WTC11 (cell line): ENCODE data around the gene ZIC5. TPM values are rescaled to one million over a fixed set of nuclear protein-coding genes. Genes with fewer than 3 reads are reported as not detected.

Source experiments
- ATAC-seq: fragments of 200-7000 bp; cut with Tn5 transposase; 2 replicates; pipeline ENCODE4 v1.10.0; 2021; ENCODE audit warnings: mild to moderate bottlenecking, moderate library complexity
- CTCF ChIA-PET: fragments of 300-600 bp; sonication (Branson Sonifier 250); formaldehyde crosslinking; loops from one replicate; lab custom pipeline; 2021; ENCODE audit warnings: antibody characterized with exemption; lab: Charles Lee
- POLR2A ChIA-PET: fragments of 350-600 bp; sonication (Branson Sonifier 250); formaldehyde crosslinking; loops from one replicate; lab custom pipeline; 2021; ENCODE audit warnings: antibody characterized with exemption; lab: Charles Lee
- DNase-seq: peaks from one replicate; pipeline ENCODE4 v3.0.0; 2021; ENCODE audit warnings: low spot score
- H3K27ac Mint-ChIP-seq: 2 replicates; pipeline ENCODE4 v1.8.0; 2021; ENCODE audit warnings: mixed read lengths
- H3K27me3 Mint-ChIP-seq: 2 replicates; pipeline ENCODE4 v1.8.0; 2021; ENCODE audit warnings: low read depth, mild to moderate bottlenecking, moderate library complexity, mixed read lengths
- H3K36me3 Mint-ChIP-seq: 2 replicates; pipeline ENCODE4 v1.8.0; 2021; ENCODE audit warnings: mixed read lengths
- H3K4me1 Mint-ChIP-seq: 2 replicates; pipeline ENCODE4 v1.8.0; 2022; ENCODE audit warnings: mixed read lengths
- H3K4me3 Mint-ChIP-seq: 2 replicates; pipeline ENCODE4 v1.8.0; 2021; ENCODE audit warnings: mild to moderate bottlenecking, moderate library complexity, mixed read lengths
- H3K9me3 Mint-ChIP-seq: 2 replicates; pipeline ENCODE4 v1.8.0; 2021; ENCODE audit warnings: mixed read lengths
- EMX1 ChIP-seq: fragments of 250-450 bp; sonication (Bioruptor Pico); IDR thresholded peaks from 2 replicates; pipeline ENCODE4 v1.8.0; 2021; ENCODE audit warnings: mild to moderate bottlenecking
- ESRRA ChIP-seq: sonication (generic); formaldehyde crosslinking; IDR thresholded peaks from 2 replicates; pipeline ENCODE4 v1.8.1; 2022; ENCODE audit warnings: mild to moderate bottlenecking, missing genetic modification reagents, borderline replicate concordance
- JUN ChIP-seq: sonication (generic); formaldehyde crosslinking; IDR thresholded peaks from 2 replicates; pipeline ENCODE4 v1.8.0; 2023; ENCODE audit warnings: mild to moderate bottlenecking, missing genetic modification reagents
- NFE2L1 ChIP-seq: sonication (generic); formaldehyde crosslinking; IDR thresholded peaks from 2 replicates; pipeline ENCODE4 v1.8.1; 2023; ENCODE audit warnings: missing genetic modification reagents
- NR2C2 ChIP-seq: sonication (generic); formaldehyde crosslinking; IDR thresholded peaks from 2 replicates; pipeline ENCODE4 v1.8.0; 2022; ENCODE audit warnings: mild to moderate bottlenecking, missing genetic modification reagents
- TEAD1 ChIP-seq: sonication (generic); formaldehyde crosslinking; IDR thresholded peaks from 2 replicates; pipeline ENCODE4 v1.8.0; 2022; ENCODE audit warnings: mild to moderate bottlenecking, missing genetic modification reagents
- USF1 ChIP-seq: sonication (generic); formaldehyde crosslinking; IDR thresholded peaks from 2 replicates; pipeline ENCODE4 v1.8.0; 2022; ENCODE audit warnings: mild to moderate bottlenecking, missing genetic modification reagents
- ZBTB43 ChIP-seq: sonication (generic); formaldehyde crosslinking; IDR thresholded peaks from 2 replicates; pipeline ENCODE4 v1.8.1; 2023; ENCODE audit warnings: mild to moderate bottlenecking, missing genetic modification reagents
- ZNF138 ChIP-seq: sonication (generic); formaldehyde crosslinking; conservative IDR thresholded peaks from 2 replicates; pipeline ENCODE4 v1.8.1; 2022; ENCODE audit warnings: mild to moderate bottlenecking, moderate library complexity, missing genetic modification reagents
- ZNF219 ChIP-seq: sonication (generic); formaldehyde crosslinking; IDR thresholded peaks from 2 replicates; pipeline ENCODE4 v1.8.0; 2023; ENCODE audit warnings: missing genetic modification reagents, mild to moderate bottlenecking, borderline replicate concordance
- ZNF423 ChIP-seq: fragments of 250-450 bp; sonication (Bioruptor Pico); IDR thresholded peaks from 2 replicates; pipeline ENCODE4 v2.1.2; 2022; ENCODE audit warnings: mild to moderate bottlenecking, moderate library complexity
- ZNF512 ChIP-seq: sonication (generic); formaldehyde crosslinking; IDR thresholded peaks from 2 replicates; pipeline ENCODE4 v1.8.1; 2022; ENCODE audit warnings: missing genetic modification reagents, borderline replicate concordance
- total RNA-seq: library from RNA; stranded (reverse); gene quantifications from 3 replicates; pipeline ENCODE4 v1.2.3, GENCODE V29; 2021
- TF ChIP-seq, protein P1 (sequence below): sonication (generic); formaldehyde crosslinking; conservative IDR thresholded peaks from 2 replicates; pipeline ENCODE4 v1.8.1; 2023; ENCODE audit warnings: mild to moderate bottlenecking, low read depth, missing genetic modification reagents, moderate library complexity
- TF ChIP-seq, protein P2 (sequence below): sonication (generic); formaldehyde crosslinking; IDR thresholded peaks from 2 replicates; pipeline ENCODE4 v1.8.1; 2023; ENCODE audit warnings: mild to moderate bottlenecking, missing genetic modification reagents, borderline replicate concordance
- TF ChIP-seq, protein P3 (sequence below): sonication (generic); formaldehyde crosslinking; IDR thresholded peaks from 2 replicates; pipeline ENCODE4 v1.8.0; 2022; ENCODE audit warnings: mild to moderate bottlenecking, missing genetic modification reagents
- TF ChIP-seq, protein P4 (sequence below): sonication (generic); formaldehyde crosslinking; IDR thresholded peaks from 2 replicates; pipeline ENCODE4 v1.8.0; 2022; ENCODE audit warnings: mild to moderate bottlenecking, missing genetic modification reagents
- TF ChIP-seq, protein P5 (sequence below): fragments of 250-450 bp; sonication (Bioruptor Pico); IDR thresholded peaks from 2 replicates; pipeline ENCODE4 v1.9.0; 2021; ENCODE audit warnings: mild to moderate bottlenecking

Gene ZIC5
- total RNA-seq, 1 experiment from 2014 or later = 46.4 TPM

DNA sequence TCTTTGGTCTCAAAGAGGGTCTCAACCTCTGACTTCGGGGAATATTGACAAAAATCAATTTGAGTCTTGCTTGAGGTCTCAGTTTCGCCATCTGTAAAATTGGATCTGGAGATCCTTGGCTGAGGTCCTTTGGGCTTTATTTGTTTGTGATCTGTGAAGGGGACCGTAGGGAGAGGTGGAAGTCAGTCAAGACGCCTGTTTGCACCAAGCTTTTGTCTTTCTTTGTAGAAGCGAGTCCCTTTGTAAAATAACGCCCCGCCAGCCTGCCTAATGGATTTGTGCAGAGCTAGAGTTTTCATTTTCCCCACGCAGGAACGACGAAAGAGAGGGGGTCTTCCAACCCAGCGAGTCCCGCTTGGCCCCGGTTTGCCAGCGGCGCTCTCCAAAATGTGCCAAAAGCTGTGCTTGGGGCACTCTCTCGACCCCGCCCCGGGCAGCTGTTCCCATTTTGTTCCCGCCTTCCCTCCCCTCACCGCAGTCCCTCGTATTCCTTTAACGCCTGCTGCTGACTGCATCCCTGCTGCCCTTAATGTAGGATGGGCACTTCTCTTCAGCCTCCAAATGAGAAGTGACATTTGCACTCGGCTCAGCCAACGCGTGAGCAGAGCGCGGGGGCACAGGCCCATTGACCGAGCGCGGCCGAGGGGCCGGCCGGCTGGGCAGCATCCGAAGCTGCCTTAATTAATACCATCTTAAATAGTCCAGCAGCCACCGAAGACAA lies 13.0 kb downstream of the ZIC5 start (continued):
- TF ChIP-seq ZNF512 (no peak), ZNF138 (CRISPR knock-in tag) (no peak), NR2C2 (CRISPR knock-in tag) (no peak), TEAD1 (CRISPR knock-in tag) (0 out of 2 replicates have a peak, but pooled peaks have one; percentile 31), ZNF423 (no peak)

DNA sequence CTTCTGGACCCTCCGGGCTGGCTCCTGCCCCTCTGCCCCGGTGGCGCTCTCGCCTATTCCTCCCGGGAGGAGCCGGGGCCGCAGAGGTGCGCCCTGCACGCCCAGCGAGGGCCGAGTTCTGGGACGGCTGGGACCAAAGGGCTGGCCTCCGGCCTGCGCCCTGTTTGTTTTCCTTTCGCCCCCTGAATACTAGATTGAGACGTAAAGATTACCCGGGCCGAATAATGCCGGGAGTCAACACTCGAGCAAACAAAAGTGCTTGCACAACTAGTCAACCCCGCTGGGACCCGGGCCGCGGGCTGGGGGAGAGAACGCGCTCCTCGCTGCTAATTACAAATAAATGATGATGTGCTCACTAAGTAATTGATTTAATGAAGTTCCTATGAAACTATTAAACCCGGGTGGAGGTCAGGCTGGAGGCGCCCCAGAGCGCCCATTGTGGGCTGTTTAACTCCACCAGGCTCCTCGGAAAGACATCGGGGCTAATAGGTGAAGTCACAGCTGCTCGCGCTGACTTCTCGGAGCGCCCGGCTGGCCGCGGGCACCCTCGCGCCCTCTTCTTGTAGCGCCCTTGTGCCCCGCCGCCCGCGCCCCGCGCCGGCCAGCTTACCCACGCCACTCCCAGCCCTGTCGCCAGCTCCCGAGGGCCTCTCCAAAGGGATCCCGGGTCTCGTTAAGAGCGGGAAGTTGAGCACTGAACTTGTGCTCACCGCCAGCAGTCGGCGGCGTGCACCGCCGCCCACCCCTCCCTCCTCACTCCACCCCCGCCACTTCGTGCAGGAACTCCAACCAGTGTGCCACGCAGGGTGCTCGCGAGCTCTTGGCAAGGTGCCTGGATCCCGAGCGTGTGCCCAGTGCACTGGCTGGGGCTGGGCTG lies 14.9 kb downstream of the ZIC5 start:
- Mint-ChIP-seq H3K4me3 (peak overlapping the region; percentile 87), H3K27ac (no peak overlapping the region), H3K9me3 (no peaks in the 10 kb centered on the region), H3K36me3 (no peaks in the 10 kb centered on the region), H3K27me3 (peaks cover 77% of the 10 kb centered on the region), H3K4me1 (peaks cover 64% of the 10 kb centered on the region)
- POLR2A ChIA-PET = interaction anchor here (0.6 to 2.5 kb wide), 13 partner anchors 10 to 350 kb away, joined by 3 to 11 read pairs (median 5); partner anchors contain the start of genes CLYBL, ZIC2 and ZIC5
- DNase-seq (peak; percentile 39), ATAC-seq (0 out of 2 replicates have a peak, but pooled peaks have one; percentile 0)
- CTCF ChIA-PET = interaction anchor here (0.5 to 6.7 kb wide), 23 partner anchors 7 to 517 kb away, joined by 3 to 48 read pairs (median 6); partner anchors contain the start of gene ZIC5
- TF ChIP-seq ZNF219 (CRISPR knock-in tag) = no peak
- TF ChIP-seq, protein P1, sequence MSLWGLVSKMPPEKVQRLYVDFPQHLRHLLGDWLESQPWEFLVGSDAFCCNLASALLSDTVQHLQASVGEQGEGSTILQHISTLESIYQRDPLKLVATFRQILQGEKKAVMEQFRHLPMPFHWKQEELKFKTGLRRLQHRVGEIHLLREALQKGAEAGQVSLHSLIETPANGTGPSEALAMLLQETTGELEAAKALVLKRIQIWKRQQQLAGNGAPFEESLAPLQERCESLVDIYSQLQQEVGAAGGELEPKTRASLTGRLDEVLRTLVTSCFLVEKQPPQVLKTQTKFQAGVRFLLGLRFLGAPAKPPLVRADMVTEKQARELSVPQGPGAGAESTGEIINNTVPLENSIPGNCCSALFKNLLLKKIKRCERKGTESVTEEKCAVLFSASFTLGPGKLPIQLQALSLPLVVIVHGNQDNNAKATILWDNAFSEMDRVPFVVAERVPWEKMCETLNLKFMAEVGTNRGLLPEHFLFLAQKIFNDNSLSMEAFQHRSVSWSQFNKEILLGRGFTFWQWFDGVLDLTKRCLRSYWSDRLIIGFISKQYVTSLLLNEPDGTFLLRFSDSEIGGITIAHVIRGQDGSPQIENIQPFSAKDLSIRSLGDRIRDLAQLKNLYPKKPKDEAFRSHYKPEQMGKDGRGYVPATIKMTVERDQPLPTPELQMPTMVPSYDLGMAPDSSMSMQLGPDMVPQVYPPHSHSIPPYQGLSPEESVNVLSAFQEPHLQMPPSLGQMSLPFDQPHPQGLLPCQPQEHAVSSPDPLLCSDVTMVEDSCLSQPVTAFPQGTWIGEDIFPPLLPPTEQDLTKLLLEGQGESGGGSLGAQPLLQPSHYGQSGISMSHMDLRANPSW (CRISPR knock-in tag) = no peak
- peak; percentile 70 for TF ChIP-seq ZBTB43 (CRISPR knock-in tag)
- TF ChIP-seq USF1 (CRISPR knock-in tag) = no peak
- TF ChIP-seq JUN (CRISPR knock-in tag) = no peak
- TF ChIP-seq, protein P2, sequence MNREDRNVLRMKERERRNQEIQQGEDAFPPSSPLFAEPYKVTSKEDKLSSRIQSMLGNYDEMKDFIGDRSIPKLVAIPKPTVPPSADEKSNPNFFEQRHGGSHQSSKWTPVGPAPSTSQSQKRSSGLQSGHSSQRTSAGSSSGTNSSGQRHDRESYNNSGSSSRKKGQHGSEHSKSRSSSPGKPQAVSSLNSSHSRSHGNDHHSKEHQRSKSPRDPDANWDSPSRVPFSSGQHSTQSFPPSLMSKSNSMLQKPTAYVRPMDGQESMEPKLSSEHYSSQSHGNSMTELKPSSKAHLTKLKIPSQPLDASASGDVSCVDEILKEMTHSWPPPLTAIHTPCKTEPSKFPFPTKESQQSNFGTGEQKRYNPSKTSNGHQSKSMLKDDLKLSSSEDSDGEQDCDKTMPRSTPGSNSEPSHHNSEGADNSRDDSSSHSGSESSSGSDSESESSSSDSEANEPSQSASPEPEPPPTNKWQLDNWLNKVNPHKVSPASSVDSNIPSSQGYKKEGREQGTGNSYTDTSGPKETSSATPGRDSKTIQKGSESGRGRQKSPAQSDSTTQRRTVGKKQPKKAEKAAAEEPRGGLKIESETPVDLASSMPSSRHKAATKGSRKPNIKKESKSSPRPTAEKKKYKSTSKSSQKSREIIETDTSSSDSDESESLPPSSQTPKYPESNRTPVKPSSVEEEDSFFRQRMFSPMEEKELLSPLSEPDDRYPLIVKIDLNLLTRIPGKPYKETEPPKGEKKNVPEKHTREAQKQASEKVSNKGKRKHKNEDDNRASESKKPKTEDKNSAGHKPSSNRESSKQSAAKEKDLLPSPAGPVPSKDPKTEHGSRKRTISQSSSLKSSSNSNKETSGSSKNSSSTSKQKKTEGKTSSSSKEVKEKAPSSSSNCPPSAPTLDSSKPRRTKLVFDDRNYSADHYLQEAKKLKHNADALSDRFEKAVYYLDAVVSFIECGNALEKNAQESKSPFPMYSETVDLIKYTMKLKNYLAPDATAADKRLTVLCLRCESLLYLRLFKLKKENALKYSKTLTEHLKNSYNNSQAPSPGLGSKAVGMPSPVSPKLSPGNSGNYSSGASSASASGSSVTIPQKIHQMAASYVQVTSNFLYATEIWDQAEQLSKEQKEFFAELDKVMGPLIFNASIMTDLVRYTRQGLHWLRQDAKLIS (CRISPR knock-in tag) = no peak
- no peak for TF ChIP-seq ZNF512
- TF ChIP-seq, protein P3, sequence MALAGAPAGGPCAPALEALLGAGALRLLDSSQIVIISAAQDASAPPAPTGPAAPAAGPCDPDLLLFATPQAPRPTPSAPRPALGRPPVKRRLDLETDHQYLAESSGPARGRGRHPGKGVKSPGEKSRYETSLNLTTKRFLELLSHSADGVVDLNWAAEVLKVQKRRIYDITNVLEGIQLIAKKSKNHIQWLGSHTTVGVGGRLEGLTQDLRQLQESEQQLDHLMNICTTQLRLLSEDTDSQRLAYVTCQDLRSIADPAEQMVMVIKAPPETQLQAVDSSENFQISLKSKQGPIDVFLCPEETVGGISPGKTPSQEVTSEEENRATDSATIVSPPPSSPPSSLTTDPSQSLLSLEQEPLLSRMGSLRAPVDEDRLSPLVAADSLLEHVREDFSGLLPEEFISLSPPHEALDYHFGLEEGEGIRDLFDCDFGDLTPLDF (CRISPR knock-in tag) = no peak
- no peak for TF ChIP-seq EMX1 (CRISPR knock-in tag)
- TF ChIP-seq NFE2L1 = no peak
- TF ChIP-seq, protein P4, sequence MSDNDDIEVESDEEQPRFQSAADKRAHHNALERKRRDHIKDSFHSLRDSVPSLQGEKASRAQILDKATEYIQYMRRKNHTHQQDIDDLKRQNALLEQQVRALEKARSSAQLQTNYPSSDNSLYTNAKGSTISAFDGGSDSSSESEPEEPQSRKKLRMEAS (CRISPR knock-in tag) = 0 out of 2 replicates have a peak, but pooled peaks have one; percentile 1
- TF ChIP-seq, protein P5, sequence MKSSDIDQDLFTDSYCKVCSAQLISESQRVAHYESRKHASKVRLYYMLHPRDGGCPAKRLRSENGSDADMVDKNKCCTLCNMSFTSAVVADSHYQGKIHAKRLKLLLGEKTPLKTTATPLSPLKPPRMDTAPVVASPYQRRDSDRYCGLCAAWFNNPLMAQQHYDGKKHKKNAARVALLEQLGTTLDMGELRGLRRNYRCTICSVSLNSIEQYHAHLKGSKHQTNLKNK = no peak
- TF ChIP-seq ESRRA (CRISPR knock-in tag) = no peak
